ENCODE measurements around the gene TSPEAR. TPM values are rescaled to one million over a fixed set of nuclear protein-coding genes. Genes with fewer than 3 reads are reported as not detected.
A peak's percentile ranks its signal among the peaks of the same experiment; 100 is the strongest.

TSPEAR gene
- total and polyA plus RNA-seq, 9 of the 15 experiments (the other 6 are each of a cell fraction or from before 2014, with no cell fraction given), result not detected

- no peak for TF ChIP-seq STAT6 (CRISPR knock-in tag; IDR thresholded peaks at IDR 0.05)
- TF ChIP-seq THAP7 (CRISPR knock-in tag; IDR thresholded peaks at IDR 0.05), result peak; percentile 82; the same call in 1 of the 2 replicates
- TF ChIP-seq RREB1 (CRISPR knock-in tag; IDR thresholded peaks at IDR 0.05), result 0 out of 2 replicates have a peak, but pooled peaks have one; percentile 41
- TF ChIP-seq JUN (IDR thresholded peaks at IDR 0.05; ENCODE audit: borderline replicate concordance, low read depth, low read length), result peak; percentile 45; the same call in 1 of the 2 replicates
- no peak for TF ChIP-seq JUN (CRISPR knock-in tag; IDR thresholded peaks at IDR 0.05; ENCODE audit: borderline replicate concordance)
- TF ChIP-seq ZBTB9 (CRISPR knock-in tag; IDR thresholded peaks at IDR 0.05), result peak; percentile 55; the same call in 1 of the 2 replicates
- TF ChIP-seq FOXO4 (CRISPR knock-in tag; IDR thresholded peaks at IDR 0.05), result 0 out of 2 replicates have a peak, but pooled peaks have one; percentile 22
- TF ChIP-seq RNF2 (IDR thresholded peaks at IDR 0.05), result peak; percentile 15; the same call in 1 of the 2 replicates
- peak; percentile 57 for TF ChIP-seq PHF8 (IDR thresholded peaks at IDR 0.05; ENCODE audit: borderline replicate concordance, low read length)
- 0 out of 2 replicates have a peak, but pooled peaks have one; percentile 40 for TF ChIP-seq TAF7 (tag; IDR thresholded peaks at IDR 0.05)
- no peak for TF ChIP-seq ZNF586 (CRISPR knock-in tag; conservative IDR thresholded peaks at IDR 0.05)
- TF ChIP-seq USF2 (CRISPR knock-in tag; IDR thresholded peaks at IDR 0.05), result peak; percentile 100
- 0 out of 2 replicates have a peak, but pooled peaks have one; percentile 26 for TF ChIP-seq PHB (CRISPR knock-in tag; IDR thresholded peaks at IDR 0.05)
These were observed 194.0 kb downstream of the TSPEAR start (continued) for GRCh38 chr21:44517175-44517899.
